ENCODE data around the gene SLX9. TPM values are rescaled to one million over a fixed set of nuclear protein-coding genes. Genes with fewer than 3 reads are reported as not detected.

Gene SLX9
- total RNA-seq, 4 donors from 2014 or later: 7.5 to 16.4 (median 10.5) TPM

DNA sequence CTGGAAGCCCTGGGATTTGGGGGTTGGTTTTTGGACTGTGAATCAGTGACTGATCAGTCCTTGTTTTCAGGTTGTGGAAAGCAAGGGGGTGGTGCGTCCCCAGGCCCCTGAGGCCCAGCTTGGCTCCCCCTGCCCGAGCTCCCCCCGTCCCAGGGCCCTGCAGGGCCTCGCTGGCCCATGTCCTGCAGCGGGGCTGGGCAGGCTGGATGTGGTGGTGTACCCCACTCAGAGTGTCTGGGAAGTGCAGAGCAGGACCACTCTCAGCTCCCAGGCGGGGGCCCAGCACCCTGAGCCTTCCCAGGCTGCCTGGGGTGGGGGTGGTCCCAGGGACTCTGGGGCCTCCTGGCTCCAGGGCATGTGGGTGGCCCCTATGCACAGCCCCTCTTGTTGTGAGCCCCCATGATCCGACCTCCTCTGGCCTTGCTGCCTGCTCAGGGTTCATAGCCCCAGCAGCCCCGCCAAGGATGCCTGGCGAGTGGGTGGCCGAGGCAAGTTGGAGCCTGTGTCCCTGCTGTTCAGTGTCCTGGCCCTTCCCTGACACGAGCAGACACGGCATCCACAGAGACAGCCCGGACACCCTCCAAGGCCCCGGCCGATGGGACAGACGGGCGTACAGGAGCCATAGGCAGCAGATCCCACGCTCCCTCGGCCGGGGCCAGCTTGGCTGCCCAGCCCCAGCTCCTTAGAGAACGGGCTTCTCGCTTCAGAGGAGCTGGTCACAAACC is 37.9 kb downstream of the SLX9 start:
- TF ChIP-seq, protein P1, sequence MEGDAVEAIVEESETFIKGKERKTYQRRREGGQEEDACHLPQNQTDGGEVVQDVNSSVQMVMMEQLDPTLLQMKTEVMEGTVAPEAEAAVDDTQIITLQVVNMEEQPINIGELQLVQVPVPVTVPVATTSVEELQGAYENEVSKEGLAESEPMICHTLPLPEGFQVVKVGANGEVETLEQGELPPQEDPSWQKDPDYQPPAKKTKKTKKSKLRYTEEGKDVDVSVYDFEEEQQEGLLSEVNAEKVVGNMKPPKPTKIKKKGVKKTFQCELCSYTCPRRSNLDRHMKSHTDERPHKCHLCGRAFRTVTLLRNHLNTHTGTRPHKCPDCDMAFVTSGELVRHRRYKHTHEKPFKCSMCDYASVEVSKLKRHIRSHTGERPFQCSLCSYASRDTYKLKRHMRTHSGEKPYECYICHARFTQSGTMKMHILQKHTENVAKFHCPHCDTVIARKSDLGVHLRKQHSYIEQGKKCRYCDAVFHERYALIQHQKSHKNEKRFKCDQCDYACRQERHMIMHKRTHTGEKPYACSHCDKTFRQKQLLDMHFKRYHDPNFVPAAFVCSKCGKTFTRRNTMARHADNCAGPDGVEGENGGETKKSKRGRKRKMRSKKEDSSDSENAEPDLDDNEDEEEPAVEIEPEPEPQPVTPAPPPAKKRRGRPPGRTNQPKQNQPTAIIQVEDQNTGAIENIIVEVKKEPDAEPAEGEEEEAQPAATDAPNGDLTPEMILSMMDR (IDR thresholded peaks at IDR 0.05; ENCODE audit: low read depth): no peak

DNA sequence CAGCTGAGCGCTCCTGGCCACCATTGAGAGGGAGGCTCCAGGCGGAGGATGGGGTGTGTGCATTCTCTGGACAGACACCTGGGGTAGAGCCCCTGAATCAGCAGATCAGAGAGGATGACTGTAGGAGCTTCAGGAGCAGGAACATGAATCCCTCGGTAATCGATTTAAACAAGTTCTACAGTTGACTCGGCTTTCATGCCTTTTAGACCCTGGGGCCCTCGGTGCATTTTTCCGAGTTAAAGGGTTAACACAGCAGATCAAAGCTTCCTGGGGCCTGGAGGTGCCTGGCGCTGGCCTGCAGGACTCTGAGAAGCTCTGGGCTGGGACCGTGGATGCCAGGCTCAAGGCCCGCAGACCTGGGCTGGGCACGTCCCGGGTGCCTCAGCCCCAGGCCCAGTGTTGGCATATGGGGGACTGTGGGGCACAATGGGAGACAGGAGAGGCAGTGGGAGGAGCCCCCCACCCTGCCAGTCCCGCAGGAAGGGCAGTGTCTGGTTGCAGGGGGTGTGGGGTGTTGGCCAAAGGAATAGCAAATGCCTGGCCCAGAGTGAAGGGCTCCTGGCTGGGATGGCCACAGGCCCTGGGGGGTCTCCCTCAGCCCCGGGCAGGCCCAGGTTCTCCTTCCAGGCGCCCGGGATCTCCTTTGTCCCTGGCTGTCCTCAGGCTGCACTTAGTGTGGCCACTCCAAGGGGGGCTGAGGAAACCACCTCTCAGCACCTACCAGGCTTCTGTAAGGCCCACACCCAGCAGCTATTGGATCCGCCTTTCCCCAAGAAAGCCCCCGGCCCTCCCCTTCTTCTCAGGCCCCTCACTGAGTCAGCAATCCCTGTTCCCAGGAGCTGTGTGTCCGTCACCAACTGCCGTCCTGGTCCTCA is 40.1 kb downstream of the SLX9 start:
- TF ChIP-seq, protein P1 (IDR thresholded peaks at IDR 0.05; ENCODE audit: low read depth): no peak

DNA sequence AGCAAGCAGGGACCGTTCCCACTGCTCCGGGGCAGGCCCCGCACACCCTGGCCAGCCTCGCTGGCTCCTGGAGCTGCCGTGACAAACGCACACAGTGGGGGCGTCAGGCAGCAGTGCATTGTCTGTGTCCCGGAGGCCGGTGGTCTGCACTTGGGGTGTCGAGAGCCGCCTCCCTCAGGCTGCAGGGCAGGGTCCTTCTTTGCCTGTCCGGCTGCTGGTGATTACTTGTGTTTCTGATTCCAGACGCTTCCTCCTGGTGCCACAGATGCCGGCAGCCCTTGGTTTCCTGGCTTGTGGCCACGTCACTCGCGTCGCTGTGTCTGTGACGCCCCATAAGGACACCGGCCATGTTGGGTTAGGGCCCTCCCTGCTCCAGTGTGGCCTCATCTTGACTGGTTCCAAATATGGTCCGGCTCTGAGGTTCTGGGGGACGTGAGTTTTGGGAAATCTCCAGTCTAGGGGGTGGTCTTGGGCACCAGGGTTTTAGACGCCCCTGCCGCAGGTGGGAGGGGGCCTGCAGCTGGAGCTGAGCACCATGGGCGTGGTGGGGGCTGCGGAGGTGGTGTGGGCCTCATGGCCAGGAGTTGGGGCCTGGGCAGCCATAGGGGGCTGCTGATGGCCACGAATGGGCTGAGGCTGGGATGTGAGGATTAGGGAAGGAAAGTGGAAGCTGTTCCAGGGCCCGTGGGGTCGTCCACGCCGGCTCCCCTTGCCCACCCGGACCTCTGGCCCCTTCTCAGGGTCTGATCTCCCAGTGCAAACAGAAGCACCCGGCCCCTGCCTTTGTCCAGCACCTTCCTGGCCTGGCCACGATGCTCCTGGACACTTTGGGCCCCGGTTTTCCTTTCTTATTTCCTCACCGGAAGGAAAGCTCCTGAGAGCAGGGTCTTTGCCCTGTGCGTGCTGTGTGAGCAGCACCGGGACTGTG is 41.0 kb downstream of the SLX9 start:
- TF ChIP-seq, protein P1 (IDR thresholded peaks at IDR 0.05; ENCODE audit: low read depth): no peak

DNA sequence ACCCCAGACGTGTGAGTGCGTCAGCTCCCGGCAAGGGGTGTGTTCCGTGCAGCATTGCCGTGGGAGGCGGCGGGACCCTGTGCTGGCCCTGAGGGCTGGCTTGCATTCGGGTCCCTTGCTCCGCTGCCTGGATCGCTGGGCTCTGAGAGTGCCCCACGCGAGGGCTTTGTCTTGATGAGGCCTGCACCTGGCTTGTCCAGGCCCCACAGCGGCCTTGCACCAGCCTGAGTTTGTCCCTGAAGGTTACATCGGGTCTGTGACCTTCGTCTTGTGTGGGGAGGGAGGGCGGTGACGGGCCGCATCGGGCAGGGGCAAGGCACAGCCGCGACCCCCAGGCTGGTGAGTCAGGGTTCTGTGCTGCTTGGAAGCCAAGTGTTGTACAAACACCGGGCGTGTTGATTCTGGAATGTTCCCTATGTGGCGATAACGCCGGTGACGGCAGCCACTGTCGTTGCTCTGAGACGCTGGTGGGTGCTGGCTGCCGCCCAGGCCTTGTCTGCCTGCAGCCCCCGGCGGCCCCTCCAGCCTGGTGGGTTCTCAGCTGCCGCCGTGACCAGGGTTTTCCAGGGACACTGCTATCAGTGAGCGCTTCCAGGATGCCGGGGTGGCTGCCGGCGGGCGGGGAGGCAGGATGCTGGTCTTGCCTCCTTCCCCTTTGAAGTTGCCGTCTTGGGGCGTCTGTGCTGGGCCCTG is 42.9 kb downstream of the SLX9 start:
- TF ChIP-seq, protein P1 (IDR thresholded peaks at IDR 0.05; ENCODE audit: low read depth): no peak

DNA sequence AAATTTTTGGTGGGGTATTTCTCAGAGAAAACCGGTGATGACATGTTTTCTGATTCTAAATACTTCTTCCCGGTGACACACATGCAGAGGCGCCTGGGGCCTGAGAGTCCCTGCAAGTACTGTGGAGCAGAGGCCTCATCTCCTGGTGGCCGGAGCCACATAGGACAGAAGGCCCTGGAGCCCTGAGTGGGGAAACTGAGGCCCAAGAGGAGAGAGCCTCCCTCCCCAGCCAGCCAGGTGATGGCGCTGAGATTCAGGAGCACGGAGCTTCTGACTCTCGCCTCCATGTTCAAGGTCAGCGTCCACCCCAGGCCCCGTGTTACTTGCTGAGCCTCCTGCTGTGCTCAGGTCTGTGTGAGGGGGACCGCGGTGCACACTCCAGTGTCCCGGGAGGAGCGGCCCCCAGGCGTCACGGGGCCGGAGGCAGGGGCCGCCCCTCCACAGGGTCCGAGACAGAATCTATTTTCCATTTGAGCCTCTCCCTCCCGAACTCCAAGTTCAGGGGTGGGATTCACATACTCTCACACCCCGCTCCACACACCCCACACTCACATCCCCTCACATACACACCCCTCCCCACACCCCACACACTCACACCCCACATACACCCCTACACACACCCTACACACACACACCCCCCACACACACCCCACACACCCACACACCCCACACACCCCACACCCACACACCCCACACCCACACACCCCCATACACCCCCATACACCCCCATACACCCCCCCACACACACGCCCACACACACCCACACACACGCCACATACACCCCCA is 43.8 kb downstream of the SLX9 start:
- TF ChIP-seq, protein P1 (IDR thresholded peaks at IDR 0.05; ENCODE audit: low read depth): no peak

DNA sequence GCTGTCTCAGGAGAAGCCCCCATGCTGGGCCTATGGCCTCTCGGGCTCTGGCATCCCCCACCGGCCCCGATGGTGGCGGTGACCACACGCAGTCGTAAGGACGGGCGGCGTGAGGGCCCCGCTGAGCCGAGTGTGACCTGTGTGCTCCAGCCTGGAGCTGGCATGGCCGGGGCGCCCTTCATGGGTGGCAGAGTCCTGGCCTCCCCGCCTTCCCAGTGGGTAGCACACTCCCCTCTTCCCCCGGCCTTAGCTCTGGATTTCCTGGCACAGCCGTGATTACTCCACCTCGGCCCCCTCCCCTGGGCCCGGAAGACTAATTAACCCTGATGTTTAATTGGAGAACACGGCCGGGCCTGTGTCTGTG is 44.6 kb downstream of the SLX9 start:
- TF ChIP-seq, protein P1 (IDR thresholded peaks at IDR 0.05; ENCODE audit: low read depth): no peak
